ENCODE measurements around the gene PRXL2B.

PRXL2B gene

DNA sequence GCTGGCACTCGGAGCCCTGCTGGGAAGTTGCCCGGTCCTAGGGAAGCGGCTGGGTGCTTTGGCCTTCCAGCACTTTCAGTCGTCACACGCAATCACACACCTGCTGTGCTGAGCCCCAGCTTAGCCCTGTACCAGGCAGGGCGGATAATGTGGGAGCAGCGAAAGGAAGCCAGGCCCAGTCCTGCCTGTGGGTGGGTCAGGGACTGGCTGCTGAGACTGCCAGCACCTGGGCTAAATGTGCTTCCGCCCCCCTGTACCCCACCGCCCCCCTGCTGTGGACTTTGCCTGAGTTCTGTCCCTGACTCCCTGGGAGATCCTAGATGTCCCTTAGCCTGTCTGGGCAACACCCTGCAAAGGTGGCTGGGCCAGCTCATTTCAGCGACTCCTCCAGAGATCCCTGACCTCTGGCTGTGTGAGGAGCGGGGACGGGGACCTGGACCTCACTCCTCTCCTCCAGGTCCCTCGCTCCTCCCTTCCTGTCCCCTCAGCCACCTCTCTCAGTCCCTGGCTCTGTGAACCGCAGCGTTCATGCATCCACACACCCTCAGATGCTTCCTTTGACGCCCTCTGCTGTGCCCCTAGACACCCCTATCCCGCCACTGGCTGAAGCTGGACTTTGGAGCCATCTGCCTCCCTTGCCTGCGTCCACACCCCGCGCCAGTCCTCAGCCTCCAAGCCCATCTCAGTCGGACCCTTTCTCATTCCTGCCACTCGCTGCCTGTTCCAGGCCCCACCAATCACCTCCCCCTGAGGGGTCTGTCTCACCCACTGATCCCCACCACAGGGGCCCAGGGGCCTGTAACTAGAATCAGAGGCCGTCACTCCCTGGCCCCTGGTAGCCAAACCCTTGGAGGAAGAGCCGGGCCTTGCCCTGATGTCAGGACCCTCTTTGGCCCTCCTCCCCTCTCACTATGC lies 44.8 kb downstream of the PRXL2B start:
- Mint-ChIP-seq H3K9me3 (peaks cover 8% of the 10 kb centered on the region), H3K4me3 (peak overlapping the region in 2 of 3 experiments; percentile 24 to 55), H3K4me1 (peaks cover 3% of the 10 kb centered on the region), H3K27ac (peak overlapping the region in 2 of 3 experiments; percentile 54 to 63), H3K27me3 (ENCODE audit: low read depth) (peaks cover 56% of the 10 kb centered on the region), H3K36me3 (ENCODE audit: low read depth) (peaks cover 3% of the 10 kb centered on the region)
- TF ChIP-seq CTCF (IDR thresholded peaks at IDR 0.05; ENCODE audit: unreplicated experiment in 3 of 3): no peak

DNA sequence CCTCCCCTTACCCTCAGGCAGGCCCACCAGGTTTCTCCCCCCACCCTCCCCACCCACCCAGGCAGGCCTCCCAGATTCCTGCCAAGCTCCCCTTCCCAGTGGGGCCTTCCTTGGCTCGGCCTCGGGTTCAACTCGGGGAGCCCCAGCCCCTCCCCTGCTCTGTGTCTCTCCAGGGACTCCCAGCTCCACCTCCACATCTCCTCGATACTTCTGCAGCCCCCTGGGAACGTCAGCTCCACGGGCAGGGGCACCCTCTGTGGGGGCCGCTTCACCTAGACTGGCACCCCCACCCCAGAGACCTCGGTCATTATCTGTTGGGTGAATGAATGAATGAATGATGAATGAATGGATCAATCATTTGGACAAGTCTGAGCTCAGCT lies 45.5 kb downstream of the PRXL2B start:
- Mint-ChIP-seq H3K36me3 (ENCODE audit: low read depth) (peaks cover 3% of the 10 kb centered on the region), H3K4me1 (peaks cover 3% of the 10 kb centered on the region), H3K9me3 (peaks cover 8% of the 10 kb centered on the region), H3K4me3 (no peak overlapping the region), H3K27me3 (ENCODE audit: low read depth) (peaks cover 55% of the 10 kb centered on the region), H3K27ac (no peak overlapping the region)
- TF ChIP-seq CTCF (IDR thresholded peaks at IDR 0.05; ENCODE audit: unreplicated experiment in 3 of 3): no peak

- H3K27ac Mint-ChIP-seq: no peak within 1 kb of the TSS
- peaks cover 3% of the 10 kb centered on the region for H3K4me1 Mint-ChIP-seq
- TF ChIP-seq CTCF (IDR thresholded peaks at IDR 0.05; ENCODE audit: unreplicated experiment in 3 of 3): no peak
- H3K27me3 Mint-ChIP-seq (ENCODE audit: low read depth): peaks cover 54% of the 10 kb centered on the region
- H3K36me3 Mint-ChIP-seq (ENCODE audit: low read depth): peaks cover 3% of the 10 kb centered on the region
- no peak within 1 kb of the TSS for H3K4me3 Mint-ChIP-seq
- peaks cover 10% of the 10 kb centered on the region for H3K9me3 Mint-ChIP-seq
Observed at GRCh38 chr1:2632561-2633361, 46.2 kb downstream of the PRXL2B start, which contains the start of gene MMEL1. MMEL1 (minus strand) TSS chr1:2633016; CDS start chr1:2629484, 3,532 bp downstream.

- Mint-ChIP-seq H3K9me3 (peaks cover 10% of the 10 kb centered on the region), H3K4me1 (peaks cover 3% of the 10 kb centered on the region), H3K27ac (no peak overlapping the region), H3K36me3 (ENCODE audit: low read depth) (peaks cover 3% of the 10 kb centered on the region), H3K27me3 (ENCODE audit: low read depth) (peaks cover 52% of the 10 kb centered on the region), H3K4me3 (no peak overlapping the region)
- TF ChIP-seq CTCF (IDR thresholded peaks at IDR 0.05; ENCODE audit: unreplicated experiment in 3 of 3): no peak
Observed at GRCh38 chr1:2633366-2633935, 46.9 kb downstream of the PRXL2B start.

DNA sequence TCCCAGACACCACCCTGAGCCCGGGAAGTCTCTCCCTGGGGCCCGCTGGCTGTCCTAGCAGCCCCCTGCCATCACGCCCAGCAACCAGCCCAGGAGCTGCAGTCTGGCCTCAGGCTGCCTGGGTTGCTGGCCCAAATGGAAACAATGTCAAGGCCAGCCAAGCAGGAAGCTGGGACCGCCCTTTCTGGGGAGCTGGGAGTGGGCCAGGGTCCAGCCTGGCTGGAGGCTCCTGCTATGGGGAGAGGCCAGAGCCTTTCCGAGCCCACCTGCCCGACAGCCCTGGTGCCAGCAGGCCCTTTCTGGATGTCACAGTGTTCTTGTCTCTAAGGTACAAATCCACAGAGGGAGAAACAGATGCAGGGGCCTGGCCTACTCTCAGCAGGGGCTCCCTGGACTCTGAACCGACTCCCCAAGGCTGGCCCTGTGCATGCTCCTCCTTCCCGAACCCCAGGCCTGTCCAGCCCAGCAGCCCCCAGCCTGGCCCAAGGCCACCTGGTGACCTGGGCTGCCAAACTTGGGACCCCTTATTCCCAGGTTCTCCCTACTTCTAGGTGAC lies 47.4 kb downstream of the PRXL2B start:
- TF ChIP-seq CTCF (IDR thresholded peaks at IDR 0.05; ENCODE audit: unreplicated experiment in 3 of 3): no peak
- peaks cover 3% of the 10 kb centered on the region for H3K36me3 Mint-ChIP-seq (ENCODE audit: low read depth)

More for the DNA sequence above, 47.4 kb downstream of the PRXL2B start:
- Mint-ChIP-seq H3K4me1 (peaks cover 3% of the 10 kb centered on the region), H3K27ac (no peak overlapping the region), H3K9me3 (peaks cover 10% of the 10 kb centered on the region), H3K4me3 (no peak overlapping the region), H3K27me3 (ENCODE audit: low read depth) (peaks cover 55% of the 10 kb centered on the region)

All from nephron (organoid).